IMR-90 (cell line): Measurements from ENCODE around the gene ADAMTS17. TPM values are rescaled to one million over a fixed set of nuclear protein-coding genes. Genes with fewer than 3 reads are reported as not detected.

Source experiments
- ATAC-seq: fragments of 200-7000 bp; cut with Tn5 transposase; 2 replicates; pipeline ENCODE4 v1.9.1; 2020; ENCODE audit warnings: low read depth, mild to moderate bottlenecking, moderate library complexity
- BruUV-seq: library from RNA; stranded (reverse); fragments of 400-500 nt; replicated peaks from 2 replicates; lab custom pipeline; 2021; lab: Mats Ljungman, UMichigan
- CTCF ChIA-PET: fragments of 300-600 bp; formaldehyde crosslinking; extraction: SDS; loops from one replicate; lab custom pipeline; 2021; ENCODE audit warnings: antibody characterized with exemption; lab: Yijun Ruan, JAX
- POLR2A ChIA-PET: fragments of 300-600 bp; sonication (Branson Sonifier 250); formaldehyde crosslinking; loops from one replicate; lab custom pipeline; 2022; ENCODE audit warnings: antibody characterized with exemption; ENCODE audit not compliant: unreplicated experiment; lab: Charles Lee
- DNase-seq: peaks from one replicate; pipeline ENCODE4 v3.0.0; 2013
- H2AFZ ChIP-seq: replicated peaks from 2 replicates; pipeline ENCODE3; 2013; ENCODE audit warnings: low read length, mild to moderate bottlenecking; ENCODE audit not compliant: poor library complexity
- H2AK5ac ChIP-seq: 2 replicates; pipeline ENCODE4 v1.6.1; 2013; ENCODE audit warnings: low read depth, low read length, inconsistent platforms
- H2AK9ac ChIP-seq: replicated peaks from 2 replicates; pipeline ENCODE3; 2013; ENCODE audit warnings: mild to moderate bottlenecking, low read depth, low read length, moderate library complexity; ENCODE audit not compliant: poor library complexity
- H2BK120ac ChIP-seq: 2 replicates; pipeline ENCODE4 v1.6.1; 2013; ENCODE audit warnings: low read depth, low read length, inconsistent platforms
- H2BK15ac ChIP-seq: 3 replicates; pipeline ENCODE4 v1.6.1; 2013; ENCODE audit warnings: low read depth, low read length, inconsistent platforms
- H2BK20ac ChIP-seq: 2 replicates; pipeline ENCODE4 v1.6.1; 2013; ENCODE audit warnings: low read depth, mild to moderate bottlenecking, inconsistent platforms, low read length, moderate library complexity
- H2BK5ac ChIP-seq: 2 replicates; pipeline ENCODE4 v1.6.1; 2013; ENCODE audit warnings: mild to moderate bottlenecking, low read depth, low read length, inconsistent platforms; ENCODE audit not compliant: poor library complexity, severe bottlenecking
- H3K14ac ChIP-seq: replicated peaks from 2 replicates; pipeline ENCODE4 v1.6.1; 2013; ENCODE audit warnings: low read depth, low read length, inconsistent platforms
- H3K18ac ChIP-seq: 2 replicates; pipeline ENCODE4 v1.6.1; 2013; ENCODE audit warnings: low read depth, low read length, control low read depth
- H3K23ac ChIP-seq: 2 replicates; pipeline ENCODE4 v1.6.1; 2013; ENCODE audit warnings: low read depth, low read length, inconsistent platforms
- H3K27ac ChIP-seq: 2 replicates; pipeline ENCODE4 v1.5.1; 2013; ENCODE audit warnings: mild to moderate bottlenecking, control low read depth, low read length; ENCODE audit not compliant: insufficient read depth
- H3K27me3 ChIP-seq: 2 replicates; pipeline ENCODE4 v1.6.1; 2013; ENCODE audit warnings: low read length; ENCODE audit not compliant: control insufficient read depth, insufficient read depth
- H3K36me3 ChIP-seq: 2 replicates; pipeline ENCODE4 v1.6.1; 2013; ENCODE audit warnings: low read length, mixed read lengths; ENCODE audit not compliant: control insufficient read depth, insufficient read depth
- H3K4ac ChIP-seq: 2 replicates; pipeline ENCODE4 v1.6.1; 2013; ENCODE audit warnings: low read depth, low read length, inconsistent platforms
- H3K4me1 ChIP-seq: 2 replicates; pipeline ENCODE4 v1.6.1; 2013; ENCODE audit warnings: low read length, mixed read lengths; ENCODE audit not compliant: control insufficient read depth, insufficient read depth
- H3K4me2 ChIP-seq: 2 replicates; pipeline ENCODE4 v1.6.1; 2013; ENCODE audit warnings: low read depth, mild to moderate bottlenecking, control low read depth, low read length, moderate library complexity
- H3K4me3 ChIP-seq: 2 replicates; pipeline ENCODE4 v1.5.1; 2013; ENCODE audit warnings: low read depth, mild to moderate bottlenecking, control low read depth, low read length, moderate library complexity; ENCODE audit not compliant: insufficient read depth
- H3K56ac ChIP-seq: 2 replicates; pipeline ENCODE4 v1.6.1; 2013; ENCODE audit warnings: low read length, inconsistent platforms; ENCODE audit not compliant: insufficient read depth; ENCODE audit errors: extremely low read depth
- H3K79me1 ChIP-seq, 2 experiments: 2 replicates each; pipeline ENCODE4 v1.6.1; 2013; ENCODE audit warnings: low read length in 2 of 2, inconsistent platforms in 1 of 2, low read depth in 1 of 2
- H3K9ac ChIP-seq: 2 replicates; pipeline ENCODE4 v1.6.1; 2013; ENCODE audit warnings: low read depth, low read length, control low read depth
- H3K9me1 ChIP-seq: 2 replicates; pipeline ENCODE4 v1.6.1; 2013; ENCODE audit warnings: low read length, inconsistent platforms; ENCODE audit not compliant: insufficient read depth
- H3K9me3 ChIP-seq: 2 replicates; pipeline ENCODE4 v1.6.1; 2013; ENCODE audit warnings: low read length; ENCODE audit not compliant: control insufficient read depth, insufficient read depth
- H4K20me1 ChIP-seq: 2 replicates; pipeline ENCODE4 v1.6.1; 2013; ENCODE audit warnings: low read length, inconsistent platforms; ENCODE audit not compliant: insufficient read depth
- H4K5ac ChIP-seq: 2 replicates; pipeline ENCODE4 v1.6.1; 2013; ENCODE audit warnings: mild to moderate bottlenecking, low read depth, low read length, control low read depth
- H4K8ac ChIP-seq, 2 experiments: 2 replicates each; pipeline ENCODE4 v1.6.1; 2013; ENCODE audit warnings: low read depth in 2 of 2, low read length in 2 of 2, control low read depth in 1 of 2, inconsistent platforms in 1 of 2
- H4K91ac ChIP-seq: 2 replicates; pipeline ENCODE4 v1.6.1; 2013; ENCODE audit warnings: low read depth, low read length, inconsistent platforms; ENCODE audit not compliant: insufficient read depth
- MAFK ChIP-seq: IDR thresholded peaks from 2 replicates; pipeline ENCODE4 v1.6.1; 2012; ENCODE audit warnings: low read depth, low read length, improper control_type of control experiment
- MXI1 ChIP-seq: IDR thresholded peaks from 2 replicates; pipeline ENCODE4 v1.6.1; 2012; ENCODE audit warnings: low read depth, mild to moderate bottlenecking, low read length, moderate library complexity, borderline replicate concordance
- NFE2L2 ChIP-seq: fragments of 150-350 bp; IDR thresholded peaks from 2 replicates; pipeline ENCODE4 v1.6.1; 2016; ENCODE audit warnings: low read depth, mild to moderate bottlenecking, low read length
- WGBS, 2 experiments: methylation state at CpG; one replicate each; pipeline versions ENCODE4 v1.1.5 to v1.1.7; 2013; ENCODE audit warnings: missing lambda C conversion rate in 2 of 2; ENCODE audit not compliant: insufficient read length in 1 of 2; ENCODE audit errors: extremely low coverage in 2 of 2; 5-methylcytosine and 5-hydroxymethylcytosine counted together
- dilution Hi-C: fragments of 300-500 bp; cut with HindIII; formaldehyde crosslinking; loops from one replicate; pipeline ENCODE4 v1.14.3; 2018; ENCODE audit warnings: low sequenced_read_pairs; ENCODE audit not compliant: unreplicated experiment
- in situ Hi-C: fragments of 300-500 bp; cut with MboI; formaldehyde crosslinking; loops from 3 replicates; pipeline ENCODE4 v1.14.3; 2019; ENCODE audit warnings: low sequenced_read_pairs, inconsistent platforms, mixed read lengths
- intact Hi-C: fragments of 100-400 bp; cut with micrococcal nuclease; formaldehyde crosslinking; loops from 2 replicates; pipeline ENCODE4 v1.10.0; 2022
- polyA plus RNA-seq, 3 experiments: library from polyadenylated mRNA; depleted of rRNA; stranded (reverse); fragments of >200 nt; gene quantifications; 2 replicates each; pipeline ENCODE4 v1.2.3, GENCODE V29; 2012; ENCODE audit warnings: low replicate concordance in 1 of 3
- total RNA-seq: library from RNA; depleted of rRNA; stranded (reverse); fragments of >200 nt; gene quantifications from 2 replicates; pipeline ENCODE4 v1.2.3, GENCODE V29; 2012

ADAMTS17 gene
- total and polyA plus RNA-seq, 2 of the 4 experiments (the other 2 are of a cell fraction) = 0.03 TPM; not detected in 1

- TF ChIP-seq MXI1 (no peak), NFE2L2 (no peak), MAFK (no peak)
- Histone ChIP-seq H3K36me3 (no peaks in the 10 kb centered on the region), H3K9me3 (peaks cover 40% of the 10 kb centered on the region), H3K9me1 (no peaks in the 10 kb centered on the region), H3K14ac (no peak overlapping the region), H3K79me1 (no peaks in the 10 kb centered on the region), H3K4me1 (no peaks in the 10 kb centered on the region), H2BK20ac (no peak overlapping the region), H2BK5ac (no peak overlapping the region), H3K4me3 (no peak overlapping the region), H4K20me1 (no peaks in the 10 kb centered on the region), H2BK120ac (no peak overlapping the region), H2AK5ac (no peak overlapping the region), H4K8ac (no peak overlapping the region), H3K27ac (no peak overlapping the region), H2AK9ac (no peak overlapping the region), H2BK15ac (no peak overlapping the region), H3K4me2 (no peak overlapping the region), H3K9ac (no peak overlapping the region), H3K4ac (no peak overlapping the region), H2AFZ (no peak overlapping the region), H3K23ac (no peak overlapping the region), H3K27me3 (no peaks in the 10 kb centered on the region), H4K5ac (no peak overlapping the region), H4K91ac (no peak overlapping the region), H3K18ac (no peak overlapping the region), H3K56ac (no peak overlapping the region)
- CTCF ChIA-PET = no interaction called here
- dilution Hi-C loops (no loop called here), intact Hi-C loops (no loop called here), in situ Hi-C loops (no loop called here)
- DNase-seq = no peak
- ATAC-seq = no peak
- POLR2A ChIA-PET = no interaction called here
- no TSS peak for BruUV-seq
- WGBS, 2 experiments = 85% methylated on average over 2 of the region's 5 CpGs; no CpG with 5 or more reads in 1 of the 2 experiments
Observed at GRCh38 chr15:100171411-100171810, 170.4 kb downstream of the ADAMTS17 start.
